GM15510 (cell line): ENCODE data around the gene TBC1D32.

ENCODE experiments used
- POLR2A ChIP-seq: IDR thresholded peaks from 3 replicates; pipeline ENCODE4 v1.6.1; 2011; ENCODE audit warnings: borderline replicate concordance; ENCODE audit not compliant: insufficient read length; ENCODE audit errors: extremely low read depth

The TBC1D32 gene

GRCh38 chr6:121274666-121275295 lies 59.5 kb downstream of the TBC1D32 start:
- no peak for TF ChIP-seq POLR2A

GRCh38 chr6:121263742-121264141 lies 70.5 kb downstream of the TBC1D32 start:
- TF ChIP-seq POLR2A, result no peak

- TF ChIP-seq POLR2A, result no peak
These were observed 73.6 kb downstream of the TBC1D32 start for GRCh38 chr6:121260651-121261102.

GRCh38 chr6:121247386-121247785 lies 86.9 kb downstream of the TBC1D32 start:
- no peak for TF ChIP-seq POLR2A

GRCh38 chr6:121242386-121242785 lies 91.9 kb downstream of the TBC1D32 start:
- TF ChIP-seq POLR2A, result no peak

- TF ChIP-seq POLR2A, result no peak
These were observed 96.4 kb downstream of the TBC1D32 start for GRCh38 chr6:121237859-121238258.

GRCh38 chr6:121236984-121237383 lies 97.3 kb downstream of the TBC1D32 start:
- no peak for TF ChIP-seq POLR2A

GRCh38 chr6:121235386-121235785 lies 98.9 kb downstream of the TBC1D32 start:
- TF ChIP-seq POLR2A, result no peak

DNA sequence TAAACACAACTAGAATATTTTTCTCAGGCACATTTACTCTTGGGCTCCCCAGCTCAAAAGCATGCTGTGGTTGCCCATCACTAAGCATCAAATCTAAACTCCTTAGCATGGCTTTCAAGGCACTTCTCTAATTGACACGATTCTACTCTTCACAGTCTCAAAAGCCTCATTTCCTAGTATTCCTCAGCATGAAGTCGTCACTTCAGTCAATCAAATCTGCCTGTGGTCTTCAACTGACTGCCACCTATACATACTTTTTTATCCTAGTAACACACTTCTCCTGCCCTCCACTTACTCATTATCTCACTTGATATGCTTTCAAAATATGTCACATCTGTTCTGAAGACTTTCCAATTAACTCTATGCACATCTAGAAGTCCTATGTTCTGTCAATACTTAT lies 110.3 kb downstream of the TBC1D32 start:
- TF ChIP-seq POLR2A, result no peak

- no peak for TF ChIP-seq POLR2A
These were observed 111.1 kb downstream of the TBC1D32 start for GRCh38 chr6:121223212-121223611.

DNA sequence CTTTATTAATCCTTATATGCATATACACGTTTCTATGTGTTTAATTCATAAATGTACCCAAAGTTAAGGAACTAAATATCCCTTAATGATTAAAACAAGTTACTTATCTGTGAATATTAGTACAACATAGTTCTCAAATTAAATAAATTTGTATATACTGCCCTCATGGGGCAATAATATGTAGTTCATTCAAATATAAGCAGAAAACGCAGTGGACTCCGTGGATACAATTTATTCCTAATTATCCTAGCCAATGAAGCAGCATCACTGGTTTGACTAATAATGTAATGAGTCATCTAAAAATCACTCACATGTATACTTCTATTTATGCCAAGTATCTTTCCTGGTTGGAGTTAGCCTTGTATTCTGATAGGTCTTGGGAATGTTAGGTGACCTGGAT lies 111.6 kb downstream of the TBC1D32 start:
- TF ChIP-seq POLR2A, result no peak

DNA sequence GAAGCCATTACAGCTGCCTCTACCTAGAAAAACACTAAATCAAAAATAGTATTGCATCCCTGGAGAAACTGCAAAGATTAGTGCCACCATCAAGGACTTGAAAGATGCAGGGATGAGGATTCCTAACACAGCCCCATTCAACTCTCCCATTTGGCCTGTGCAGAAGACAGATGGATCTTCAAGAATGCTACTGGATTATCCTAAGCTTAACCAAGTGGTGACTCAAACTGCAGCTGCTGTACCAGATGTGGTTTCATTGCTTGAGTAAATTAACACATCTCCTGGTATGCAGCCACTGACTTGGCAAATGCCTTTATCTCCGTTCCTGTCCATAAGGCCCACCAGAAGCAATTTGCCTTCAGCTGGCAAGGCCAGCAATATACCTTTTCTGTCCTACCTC lies 117.4 kb downstream of the TBC1D32 start:
- no peak for TF ChIP-seq POLR2A

DNA sequence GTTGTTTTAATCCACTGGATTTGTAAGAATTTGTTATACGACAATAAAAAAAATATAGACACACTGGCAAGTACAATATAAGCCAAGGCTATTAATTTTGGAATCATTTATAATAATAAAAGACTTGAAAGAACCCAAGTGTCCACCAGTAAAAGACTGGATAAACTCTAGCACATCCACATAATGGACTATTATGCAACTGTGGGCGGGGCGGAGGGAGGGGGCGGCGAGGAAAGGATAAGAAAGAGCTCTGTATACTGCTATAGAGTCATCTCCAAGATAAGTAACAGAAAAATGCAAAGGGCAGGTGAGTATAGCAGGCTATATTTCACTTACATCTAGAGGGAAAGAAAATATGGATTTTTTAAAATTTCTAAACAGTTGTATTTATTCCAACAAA lies 123.3 kb downstream of the TBC1D32 start:
- TF ChIP-seq POLR2A, result no peak

DNA sequence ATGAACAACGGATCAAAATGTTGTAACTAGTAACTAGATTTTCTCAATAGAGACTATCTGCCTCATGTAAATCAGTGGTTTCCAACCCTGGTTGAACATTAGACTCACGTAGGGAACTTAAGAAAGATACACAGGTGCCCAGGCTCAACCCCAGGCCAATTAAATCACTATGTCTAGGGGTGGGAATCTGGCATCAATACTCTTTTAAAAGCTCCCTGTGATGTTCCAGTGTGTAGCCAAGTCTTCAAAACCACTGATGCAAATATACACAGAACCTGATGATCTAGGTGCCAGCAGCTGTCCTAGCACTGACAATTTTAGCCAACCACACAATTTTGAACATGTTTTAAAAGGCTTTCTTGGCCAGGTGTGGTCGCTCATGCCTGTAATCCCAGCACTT lies 128.7 kb downstream of the TBC1D32 start:
- TF ChIP-seq POLR2A, result no peak

DNA sequence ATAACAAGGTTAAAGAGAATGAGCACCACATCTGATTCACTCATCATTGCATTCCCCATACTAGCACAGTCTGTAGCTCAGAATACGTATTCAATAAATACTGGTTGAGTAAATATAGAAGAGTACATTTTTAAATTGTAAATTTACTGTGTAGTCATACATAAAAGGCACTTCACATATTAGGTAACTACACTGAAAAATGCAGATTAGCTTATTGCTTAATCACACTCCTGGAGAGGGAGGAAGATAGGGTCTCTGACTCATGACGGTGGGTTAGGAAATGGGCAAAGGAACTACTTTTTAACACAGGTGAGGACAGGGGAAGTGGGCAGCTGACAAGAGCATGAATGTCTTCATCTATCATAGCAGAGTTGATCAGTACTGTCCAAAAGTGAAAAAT lies 133.2 kb downstream of the TBC1D32 start:
- TF ChIP-seq POLR2A, result no peak

GRCh38 chr6:121190122-121190521 lies 144.2 kb downstream of the TBC1D32 start:
- no peak for TF ChIP-seq POLR2A

- TF ChIP-seq POLR2A, result no peak
These were observed 145.9 kb downstream of the TBC1D32 start for GRCh38 chr6:121188356-121188755.
